CD4-positive, alpha-beta T cell treated with Interleukin-17A for 4 hours (primary cell): Measurements from ENCODE around the gene SLPI.

ENCODE experiments used
- DNase-seq: peaks from one replicate; pipeline ENCODE4 v3.0.0-alpha.2; 2020; ENCODE audit warnings: mixed read lengths

SLPI gene

GRCh38 chr20:45254383-45255262 lies at the start of gene SLPI:
Gene SLPI (minus strand): TSS chr20:45254564. CDS start chr20:45254543, 21 bp downstream.
- no peak for DNase-seq

- no peak for DNase-seq
Observed at GRCh38 chr20:45303586-45304463, 49.5 kb upstream of the SLPI start.

GRCh38 chr20:45301824-45302271 lies 47.5 kb upstream of the SLPI start:
- no peak for DNase-seq

DNA sequence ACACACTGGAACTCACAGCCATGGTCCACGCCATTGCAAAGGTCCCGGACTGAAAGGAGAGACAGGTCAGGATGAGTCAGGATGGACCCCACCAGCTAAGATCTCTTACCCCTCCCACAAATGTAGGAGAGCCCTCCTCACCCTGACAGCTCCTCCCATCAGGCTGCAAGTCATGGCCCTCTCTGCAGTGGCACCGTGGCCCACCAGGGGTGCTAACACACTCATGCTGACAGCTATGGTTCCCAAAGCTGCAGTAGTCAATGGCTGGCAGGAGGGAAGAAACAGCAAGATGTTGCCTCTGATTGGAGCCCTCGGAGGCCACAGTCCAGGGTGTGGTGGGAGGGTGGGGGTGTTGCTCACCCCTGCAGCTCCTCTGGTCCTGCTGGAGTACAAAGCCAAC lies 46.6 kb upstream of the SLPI start:
- DNase-seq: peak; percentile 12

DNA sequence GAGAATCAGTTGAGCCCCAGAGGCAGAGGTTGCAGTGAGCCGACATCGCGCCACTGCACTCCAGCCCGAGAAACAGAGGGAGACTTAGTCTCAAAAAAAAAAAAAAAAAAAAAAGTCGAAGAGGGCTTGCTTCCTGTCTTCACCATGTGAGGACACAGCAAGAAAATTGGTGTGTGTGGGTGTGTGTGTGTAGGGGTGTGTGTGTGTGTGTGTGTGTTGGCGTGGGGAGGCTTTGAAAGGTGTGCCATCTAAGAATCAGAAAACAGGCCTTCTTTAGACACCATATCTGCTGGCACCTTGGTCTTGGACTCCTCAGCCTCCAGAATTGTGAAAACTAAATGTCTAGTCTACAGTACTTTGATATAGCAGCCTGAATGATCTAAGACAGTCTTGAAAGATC lies 45.4 kb upstream of the SLPI start:
- no peak for DNase-seq

GRCh38 chr20:45297786-45298497 lies 43.6 kb upstream of the SLPI start:
- no peak for DNase-seq

- DNase-seq: no peak
Observed at GRCh38 chr20:45294659-45295058, 40.3 kb upstream of the SLPI start.

- no peak for DNase-seq
Observed at GRCh38 chr20:45294003-45294368, 39.6 kb upstream of the SLPI start.

DNA sequence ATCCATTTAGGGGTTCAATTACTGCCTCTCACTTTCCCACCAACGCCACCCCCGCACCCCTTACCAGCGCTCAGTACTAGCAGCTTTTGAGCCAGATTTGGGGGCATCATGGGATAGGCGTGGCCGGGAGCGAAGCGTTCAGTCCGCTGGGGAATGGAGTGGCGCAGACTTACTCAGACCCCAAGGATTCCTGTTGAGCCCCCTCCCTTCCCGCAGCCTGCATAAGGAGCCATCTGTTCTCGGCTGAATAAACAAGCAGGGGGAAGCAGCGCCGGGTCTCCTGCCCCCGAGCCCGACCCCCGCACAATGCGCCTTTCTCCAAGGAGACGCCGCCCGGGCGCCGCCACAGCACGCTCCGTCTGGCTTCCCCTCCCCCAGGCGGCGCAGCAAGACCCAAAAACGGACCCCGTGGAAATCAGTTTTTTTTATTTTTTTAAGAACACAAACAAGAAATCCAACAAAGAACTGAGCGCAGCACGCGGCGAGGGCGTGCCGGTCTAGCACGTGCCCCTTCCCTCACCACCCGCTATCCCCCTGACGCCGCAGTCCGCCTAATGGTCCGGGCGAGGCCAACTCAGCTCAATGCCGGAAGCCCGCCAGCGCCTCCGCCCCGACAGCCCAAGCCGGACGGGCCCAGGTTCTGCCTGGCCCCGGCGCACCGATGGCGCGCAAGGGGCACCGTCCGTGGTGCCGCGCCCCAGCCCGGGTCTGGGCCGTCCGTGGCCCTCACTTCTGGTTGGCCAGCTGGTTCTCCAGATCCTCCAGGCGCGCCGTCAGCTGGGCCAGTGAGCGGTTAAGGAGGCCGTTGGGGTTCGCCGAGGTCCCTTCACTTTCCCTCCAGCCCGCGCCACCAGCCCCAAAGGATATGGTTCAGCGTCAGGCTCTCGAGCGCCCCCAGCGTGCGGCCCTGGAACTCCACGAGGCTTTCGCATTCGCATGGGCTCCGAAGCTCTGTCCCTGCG lies 39.0 kb upstream of the SLPI start:
- peak; percentile 83 for DNase-seq

- no peak for DNase-seq
Observed at GRCh38 chr20:45292343-45292742, 38.0 kb upstream of the SLPI start.

DNA sequence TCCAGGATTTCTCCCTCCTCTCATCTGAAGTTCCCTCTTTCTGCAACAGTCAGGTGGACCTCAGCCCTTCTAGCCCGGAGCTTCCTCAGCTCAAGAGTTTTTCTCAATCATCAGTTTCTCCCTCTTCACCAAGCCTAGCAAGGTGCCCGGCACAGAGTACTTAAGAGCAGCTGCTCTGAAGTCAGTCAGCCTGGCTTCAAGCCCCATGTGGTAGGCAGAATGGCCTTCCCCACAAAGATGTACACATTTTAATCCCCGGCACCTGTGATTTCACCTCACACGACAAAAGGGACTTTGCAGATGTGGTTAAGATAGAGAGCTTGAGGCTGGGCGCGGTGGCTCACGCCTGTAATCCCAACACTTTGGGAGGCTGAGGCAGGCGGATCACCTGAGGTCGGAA lies 37.2 kb upstream of the SLPI start:
- DNase-seq: no peak

- DNase-seq: peak; percentile 71
Observed at GRCh38 chr20:45290677-45291355, 36.5 kb upstream of the SLPI start.

- DNase-seq: no peak
Observed at GRCh38 chr20:45289942-45290676, 35.7 kb upstream of the SLPI start.

DNA sequence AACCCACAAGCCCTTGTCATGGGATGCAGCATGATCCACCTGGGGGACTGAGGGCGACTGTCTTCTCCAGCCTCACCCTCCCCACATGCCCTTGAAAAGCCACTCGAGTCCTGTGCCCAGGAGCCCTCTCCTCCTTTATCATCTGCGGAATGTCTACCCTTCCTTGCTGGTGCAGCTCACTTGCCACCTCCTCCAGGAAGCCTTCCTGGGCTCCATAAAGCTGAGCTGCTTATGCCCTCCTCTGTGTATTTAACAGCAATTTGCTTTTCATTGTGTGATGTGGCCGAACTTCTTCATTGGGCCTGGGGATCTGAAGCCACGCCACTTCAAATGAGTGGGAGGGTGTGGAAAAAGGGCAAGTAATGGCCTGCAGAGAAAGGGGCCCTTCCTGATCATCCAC lies 34.5 kb upstream of the SLPI start:
- DNase-seq: no peak

DNA sequence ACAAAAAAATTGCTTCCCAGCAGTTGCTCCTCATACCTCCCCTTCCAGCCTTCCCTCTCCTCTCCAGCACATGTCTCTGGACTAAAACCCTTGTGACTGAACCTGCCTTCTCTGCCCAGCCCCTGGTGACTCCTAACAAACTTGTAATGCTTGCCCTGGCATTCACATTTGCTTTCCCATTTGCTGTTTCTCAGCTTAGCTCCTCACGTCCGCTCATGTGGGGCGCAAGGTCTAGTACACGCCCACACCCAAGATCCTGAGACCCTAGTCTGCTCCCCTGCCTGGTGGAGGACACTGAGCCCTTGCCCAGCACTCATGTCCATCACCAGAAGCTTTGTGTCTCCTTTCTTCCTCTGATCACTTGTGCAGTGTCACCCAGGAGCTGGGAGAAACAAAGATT lies 34.0 kb upstream of the SLPI start:
- DNase-seq: no peak

DNA sequence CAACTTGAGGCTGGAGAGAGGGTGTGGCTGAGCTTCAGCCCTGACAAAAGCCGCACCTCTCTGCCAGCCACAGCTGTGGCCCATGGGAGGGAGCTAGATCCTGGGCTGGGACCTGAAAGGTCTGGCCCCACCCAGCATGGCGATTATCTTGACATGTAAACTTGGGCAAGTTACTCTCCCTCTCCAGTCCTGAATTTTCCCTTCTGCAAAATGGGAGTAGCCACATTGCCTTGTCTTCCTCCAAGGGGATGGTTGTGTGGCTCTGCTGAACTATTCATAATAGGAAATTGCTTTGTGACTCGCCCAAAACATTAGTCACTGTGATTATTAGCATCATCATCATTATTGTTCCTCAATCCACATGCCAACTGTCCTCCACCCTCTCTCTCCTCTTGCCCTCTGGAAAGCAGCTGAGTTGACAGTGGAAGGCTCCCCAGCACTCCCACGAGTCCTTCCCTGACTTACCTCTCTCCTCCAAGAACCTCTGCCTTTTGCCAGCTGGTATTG lies 29.2 kb upstream of the SLPI start:
- DNase-seq: no peak

- DNase-seq: no peak
Observed at GRCh38 chr20:45282700-45283550, 28.6 kb upstream of the SLPI start.

DNA sequence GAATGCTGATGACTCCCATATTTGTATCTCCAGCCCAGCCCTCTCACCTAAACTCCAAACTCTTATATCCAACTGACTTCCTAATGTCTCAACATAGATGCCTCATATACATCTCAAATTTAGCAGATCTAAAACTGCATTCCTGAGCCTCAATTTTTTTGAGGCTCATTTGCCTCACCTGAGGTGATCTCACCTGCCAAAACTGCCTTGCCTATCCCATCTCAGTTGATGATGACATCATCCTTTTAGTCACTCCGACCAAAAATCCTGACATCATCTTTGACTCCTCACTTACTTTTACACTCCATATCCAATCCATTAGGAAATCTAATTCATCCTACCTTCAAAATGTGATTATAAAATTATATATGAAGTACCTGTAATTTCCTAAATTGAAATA lies 25.6 kb upstream of the SLPI start:
- DNase-seq: no peak

GRCh38 chr20:45275338-45275737 lies 21.0 kb upstream of the SLPI start:
- DNase-seq: no peak
